GM12878 (cell line): ENCODE data around the gene LETM1. TPM values are rescaled to one million over a fixed set of nuclear protein-coding genes. Genes with fewer than 3 reads are reported as not detected.

Source experiments
- ATAC-seq: fragments of 200-7000 bp; cut with Tn5 transposase; 3 replicates; pipeline ENCODE4 v1.9.1; 2020; ENCODE audit warnings: mild to moderate bottlenecking, moderate library complexity
- BruUV-seq: library from RNA; stranded (reverse); fragments of 400-500 nt; replicated peaks from 2 replicates; lab custom pipeline; 2021; lab: Mats Ljungman, UMichigan
- CTCF ChIA-PET: fragments of 300-600 bp; sonication (Branson Sonifier 250); formaldehyde crosslinking; extraction: SDS; loops from one replicate; lab custom pipeline; 2021; ENCODE audit warnings: inconsistent platforms; lab: Yijun Ruan, JAX
- POLR2A ChIA-PET: fragments of 350-600 bp; formaldehyde crosslinking; extraction: SDS; loops from one replicate; lab custom pipeline; 2021; ENCODE audit warnings: inconsistent platforms; lab: Charles Lee
- RAD21 ChIA-PET: fragments of 300-600 bp; sonication (Branson Sonifier 250); formaldehyde crosslinking; loops from one replicate; lab custom pipeline; 2023; ENCODE audit warnings: antibody characterized with exemption; ENCODE audit not compliant: unreplicated experiment; lab: Charles Lee
- SMC1A ChIA-PET: fragments of 300-600 bp; sonication (Branson Sonifier 250); formaldehyde crosslinking; loops from one replicate; lab custom pipeline; 2023; ENCODE audit not compliant: unreplicated experiment, uncharacterized antibody; lab: Charles Lee
- DNase-seq: peaks from one replicate; pipeline ENCODE4 v3.0.0-alpha.2; 2011; ENCODE audit warnings: low read depth, low spot score
- FAIRE-seq: peaks from 3 replicates; lab custom pipeline; 2011; peaks lifted over from hg19 to GRCh38; lab: Jason Lieb, UNC
- H2AFZ ChIP-seq: 2 replicates; pipeline ENCODE4 v1.6.0; 2011; ENCODE audit warnings: low read depth, low read length, control low read depth; ENCODE audit not compliant: control insufficient read depth
- H3K27ac ChIP-seq: 2 replicates; pipeline ENCODE4 v1.5.1; 2011; ENCODE audit warnings: control low read depth; ENCODE audit not compliant: control insufficient read depth, insufficient read depth
- H3K27me3 ChIP-seq, 2 experiments: replicated peaks in 1 of 2; 2 replicates each; pipeline versions ENCODE4 v1.6.0 to v1.6.1; 2011; ENCODE audit warnings: low read length in 1 of 2; ENCODE audit not compliant: control insufficient read depth in 2 of 2, insufficient read depth in 2 of 2
- H3K36me3 ChIP-seq, 2 experiments: 2 replicates each; pipeline ENCODE4 v1.5.1; 2011; ENCODE audit warnings: low read length in 1 of 2; ENCODE audit not compliant: control insufficient read depth in 2 of 2, insufficient read depth in 2 of 2
- H3K4me1 ChIP-seq: 2 replicates; pipeline ENCODE4 v1.6.1; 2011; ENCODE audit warnings: mild to moderate bottlenecking, low read length, moderate library complexity, mixed read lengths; ENCODE audit not compliant: control insufficient read depth, insufficient read depth
- H3K4me2 ChIP-seq: 2 replicates; pipeline ENCODE4 v1.6.0; 2011; ENCODE audit warnings: control low read depth; ENCODE audit not compliant: control insufficient read depth, insufficient read depth
- H3K4me3 ChIP-seq: fragments of 200-600 bp; sonication (generic); 2 replicates; pipeline ENCODE4 v1.5.1; 2016
- H3K79me2 ChIP-seq: 2 replicates; pipeline ENCODE4 v1.6.0; 2011; ENCODE audit warnings: low read length; ENCODE audit not compliant: control insufficient read depth, insufficient read depth
- H3K9ac ChIP-seq: 2 replicates; pipeline ENCODE4 v1.8.0; 2011; ENCODE audit warnings: low read length, control low read depth, mixed read lengths; ENCODE audit not compliant: control insufficient read depth, insufficient read depth
- H3K9me3 ChIP-seq: replicated peaks from 3 replicates; pipeline ENCODE4 v1.5.1; 2011; ENCODE audit warnings: mild to moderate bottlenecking, low read length; ENCODE audit not compliant: control insufficient read depth, insufficient read depth
- H4K20me1 ChIP-seq: 2 replicates; pipeline ENCODE4 v1.6.0; 2011; ENCODE audit not compliant: control insufficient read depth, insufficient read depth
- CBFB ChIP-seq: IDR thresholded peaks from 2 replicates; pipeline ENCODE4 v1.6.1; 2016; ENCODE audit warnings: antibody characterized with exemption, low read depth
- CBX3 ChIP-seq: fragments of 200-600 bp; sonication (generic); IDR thresholded peaks from 2 replicates; pipeline ENCODE4 v1.6.1; 2016; ENCODE audit warnings: low read depth, borderline replicate concordance
- CHD4 ChIP-seq: fragments of 200-600 bp; sonication (generic); IDR thresholded peaks from 2 replicates; pipeline ENCODE4 v1.6.1; 2016; ENCODE audit warnings: mild to moderate bottlenecking
- HDAC6 ChIP-seq: fragments of 200-600 bp; sonication (generic); IDR thresholded peaks from one replicate; pipeline ENCODE4 v1.8.0; 2017; ENCODE audit warnings: antibody characterized with exemption; ENCODE audit not compliant: unreplicated experiment
- KAT2A ChIP-seq: conservative IDR thresholded peaks from 2 replicates; pipeline ENCODE4 v1.6.1; 2011; ENCODE audit warnings: low read depth, low read length; ENCODE audit not compliant: control insufficient read depth
- MYC ChIP-seq: IDR thresholded peaks from 2 replicates; pipeline ENCODE4 v1.6.1; 2011; ENCODE audit warnings: mild to moderate bottlenecking, low read length, moderate library complexity, inconsistent platforms; ENCODE audit not compliant: insufficient read depth, insufficient replicate concordance, insufficient read length, severe bottlenecking
- RELA ChIP-seq: fragments of 450-650 bp; IDR thresholded peaks from 2 replicates; pipeline ENCODE4 v1.8.0; 2014; ENCODE audit warnings: borderline replicate concordance; ENCODE audit not compliant: partially characterized antibody
- SRF ChIP-seq, 2 experiments: IDR thresholded peaks; 2 replicates each; pipeline ENCODE4 v1.6.1; 2011; ENCODE audit warnings: low read depth in 2 of 2, low read length in 2 of 2, mild to moderate bottlenecking in 1 of 2, moderate library complexity in 1 of 2
- WGBS: methylation state at CpG from one replicate; pipeline ENCODE4 v1.1.6; 2016; ENCODE audit warnings: low lambda C conversion rate; ENCODE audit not compliant: insufficient replicate concordance, insufficient coverage; ENCODE audit errors: missing lambda C conversion rate; 5-methylcytosine and 5-hydroxymethylcytosine counted together
- in situ Hi-C: fragments of 300-500 bp; cut with MboI; formaldehyde crosslinking; loops from 9 replicates; pipeline ENCODE4 v1.14.3; 2018; ENCODE audit warnings: mixed read lengths
- intact Hi-C: fragments of 100-400 bp; cut with micrococcal nuclease; formaldehyde crosslinking; loops from one replicate; pipeline ENCODE4 v1.14.2; 2022; ENCODE audit not compliant: unreplicated experiment
- polyA plus RNA-seq, 11 experiments: library from polyadenylated mRNA; depleted of rRNA in 4 of 11; unstranded in 6 of 11; stranded (reverse) in 5 of 11; fragments of >200 nt; fragmentation: Nextera tagmentation in 4 of 11; fragmentation: Illumina TruSeq in 1 of 11; extraction: Ambion mirVana in 4 of 11; extraction: Trizol in 1 of 11; gene quantifications; 1 replicate in 1 of 11; 2 replicates in 10 of 11; pipeline versions ENCODE4 v1.2.1 to v1.2.3, GENCODE V29; 2011 to 2016; ENCODE audit warnings: inconsistent platforms in 2 of 11, missing spikeins in 2 of 11, low read depth in 1 of 11
- total RNA-seq, 4 experiments: library from RNA; depleted of rRNA in 3 of 4; stranded (reverse); fragments of >200 nt in 3 of 4; fragmentation: Illumina TruSeq in 1 of 4; extraction: Trizol in 1 of 4; gene quantifications; 2 replicates each; pipeline versions ENCODE4 v1.2.1 to v1.2.3, GENCODE V29; 2013 to 2021
- TF ChIP-seq, protein P1 (sequence below): fragments of 450-650 bp; IDR thresholded peaks from 2 replicates; pipeline ENCODE4 v1.6.1; 2017; ENCODE audit warnings: borderline replicate concordance

Gene LETM1
- total and polyA plus RNA-seq, 10 of the 15 experiments (the other 5 are each of a cell fraction or from before 2014, with no cell fraction given): 2.6 to 65.2 (median 30.2) TPM

DNA sequence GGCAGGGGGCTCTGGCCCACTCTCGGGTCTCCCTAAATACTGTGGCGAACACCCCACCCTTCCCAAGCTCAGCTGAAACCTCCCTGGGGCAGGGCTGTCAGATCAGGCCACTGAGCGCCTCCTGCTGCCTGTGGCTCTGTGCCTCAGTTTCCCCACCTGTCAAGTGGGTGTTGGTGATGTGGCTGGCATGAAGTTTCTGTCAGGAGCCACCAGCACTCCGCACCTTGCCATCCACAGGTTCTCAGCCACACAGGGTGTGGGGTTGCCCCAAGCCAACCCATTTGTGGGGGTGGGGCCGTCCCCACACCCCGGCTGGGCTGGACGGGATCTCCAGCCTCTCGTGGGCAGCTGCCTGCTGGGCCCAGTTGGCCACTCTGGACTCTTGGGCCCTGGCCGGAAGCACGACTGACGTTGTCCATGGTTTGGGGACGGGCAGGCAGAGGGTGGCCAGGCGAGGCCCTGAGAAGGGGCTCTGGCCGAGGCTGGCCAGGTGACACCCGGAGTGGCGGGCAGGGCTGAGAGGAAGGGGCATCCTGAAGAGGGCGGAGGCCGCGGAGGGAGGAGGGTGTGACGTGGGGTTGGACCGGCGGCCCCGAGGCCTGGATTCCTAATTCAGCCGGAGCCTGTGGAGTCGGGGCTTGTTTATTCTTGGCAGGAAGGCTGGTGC lies 68.4 kb downstream of the LETM1 start (continued):
- TF ChIP-seq CHD4 (no peak), CBFB (no peak), SRF (IDR thresholded peaks at IDR 0.05; ENCODE audit: low read depth in 2 of 2, low read length in 2 of 2) (no peak), MYC (no peak), RELA (no peak)
- TF ChIP-seq, protein P1, sequence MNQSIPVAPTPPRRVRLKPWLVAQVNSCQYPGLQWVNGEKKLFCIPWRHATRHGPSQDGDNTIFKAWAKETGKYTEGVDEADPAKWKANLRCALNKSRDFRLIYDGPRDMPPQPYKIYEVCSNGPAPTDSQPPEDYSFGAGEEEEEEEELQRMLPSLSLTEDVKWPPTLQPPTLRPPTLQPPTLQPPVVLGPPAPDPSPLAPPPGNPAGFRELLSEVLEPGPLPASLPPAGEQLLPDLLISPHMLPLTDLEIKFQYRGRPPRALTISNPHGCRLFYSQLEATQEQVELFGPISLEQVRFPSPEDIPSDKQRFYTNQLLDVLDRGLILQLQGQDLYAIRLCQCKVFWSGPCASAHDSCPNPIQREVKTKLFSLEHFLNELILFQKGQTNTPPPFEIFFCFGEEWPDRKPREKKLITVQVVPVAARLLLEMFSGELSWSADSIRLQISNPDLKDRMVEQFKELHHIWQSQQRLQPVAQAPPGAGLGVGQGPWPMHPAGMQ: no peak

DNA sequence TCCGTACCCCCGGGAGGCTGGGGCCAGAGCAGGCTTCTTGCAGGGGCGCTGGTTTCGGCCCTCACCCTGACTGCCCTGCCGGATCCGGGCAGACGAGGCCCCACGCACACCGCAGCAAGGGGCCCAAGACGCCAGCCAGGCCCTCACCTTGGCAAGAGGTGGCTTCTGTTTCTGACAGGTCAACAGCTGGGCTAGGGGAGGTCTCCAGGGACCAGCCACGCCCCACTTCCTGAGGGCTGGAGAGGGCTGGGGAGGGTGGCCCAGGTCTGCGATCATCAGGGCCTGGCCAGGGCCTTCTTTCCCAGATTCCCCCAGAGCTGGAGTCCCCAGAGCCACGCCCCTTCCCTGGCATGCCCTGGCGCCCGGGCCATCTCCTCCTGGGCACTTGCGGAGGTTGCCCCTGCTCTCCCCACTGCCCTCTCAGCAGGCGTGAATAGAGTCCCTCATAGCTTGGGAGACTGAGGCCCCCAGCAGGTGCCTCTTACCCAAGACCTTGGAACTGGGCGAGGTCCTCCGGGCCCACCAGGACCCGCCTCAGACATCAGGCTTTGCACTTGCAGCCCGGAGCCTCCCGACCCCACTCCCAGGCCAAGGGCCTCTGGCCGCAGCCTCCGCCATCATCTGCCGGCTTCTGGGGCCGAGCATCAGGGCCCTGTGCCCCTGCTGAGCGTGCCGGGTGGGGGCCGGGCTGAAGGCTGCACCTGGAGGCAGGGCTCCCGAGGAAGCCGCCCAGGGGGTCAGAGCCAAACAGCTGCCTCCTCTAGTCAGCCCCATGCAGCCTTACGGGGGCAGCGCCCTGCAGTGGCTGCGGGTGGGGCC lies 69.2 kb downstream of the LETM1 start:
- Histone ChIP-seq H3K36me3 (no peaks in the 10 kb centered on the region), H3K4me2 (no peak overlapping the region), H3K4me1 (no peaks in the 10 kb centered on the region), H3K9me3 (no peaks in the 10 kb centered on the region), H3K4me3 (no peak overlapping the region), H3K27ac (no peak overlapping the region), H3K9ac (no peak overlapping the region), H3K27me3 (no peaks in the 10 kb centered on the region; a peak in 1 of 4 replicates), H3K79me2 (no peaks in the 10 kb centered on the region), H4K20me1 (no peaks in the 10 kb centered on the region), H2AFZ (no peak overlapping the region)
- TF ChIP-seq HDAC6: no peak
- no peak for TF ChIP-seq KAT2A
- no peak for TF ChIP-seq CBX3
- DNase-seq (no peak), ATAC-seq (no peak), FAIRE-seq (no peak)
- 50% methylated on average over 32 of the region's 34 CpGs for WGBS
- no TSS peak for BruUV-seq
- ChIA-PET CTCF (no interaction called here), POLR2A (no interaction called here), RAD21 (no interaction called here), SMC1A (no interaction called here)
- in situ Hi-C loops (no loop called here), intact Hi-C loops (no loop called here)
